Stimulated activated naive CD8-positive, alpha-beta T cell treated with anti-CD3 and anti-CD28 coated beads, Interleukin-15, Interleukin-2, amounts not matched to agents 100 ng/mL and 50 ng/mL, for 24 hours (primary cell): ENCODE measurements around the gene ZC3HAV1.
A peak's percentile ranks its signal among the peaks of the same experiment; 100 is the strongest.
"Not testable (repeated sequence)": the region's sequence is repeated elsewhere in the genome, so short reads cannot be mapped to it uniquely, and the experiment has no call there.

Experiments
- H3K27ac Mint-ChIP-seq: one replicate; pipeline ENCODE4 v1.8.0; 2021; ENCODE audit warnings: mild to moderate bottlenecking, mixed read lengths
- H3K27me3 Mint-ChIP-seq: one replicate; pipeline ENCODE4 v1.8.0; 2021; ENCODE audit warnings: mixed read lengths
- H3K36me3 Mint-ChIP-seq: one replicate; pipeline ENCODE4 v1.8.0; 2021; ENCODE audit warnings: low read depth, mixed read lengths
- H3K4me1 Mint-ChIP-seq: one replicate; pipeline ENCODE4 v1.8.0; 2021; ENCODE audit warnings: low read depth, mixed read lengths
- H3K4me3 Mint-ChIP-seq: one replicate; pipeline ENCODE4 v1.8.0; 2021; ENCODE audit warnings: mild to moderate bottlenecking, mixed read lengths
- H3K9me3 Mint-ChIP-seq: one replicate; pipeline ENCODE4 v1.8.0; 2021; ENCODE audit warnings: mixed read lengths

The ZC3HAV1 gene

DNA sequence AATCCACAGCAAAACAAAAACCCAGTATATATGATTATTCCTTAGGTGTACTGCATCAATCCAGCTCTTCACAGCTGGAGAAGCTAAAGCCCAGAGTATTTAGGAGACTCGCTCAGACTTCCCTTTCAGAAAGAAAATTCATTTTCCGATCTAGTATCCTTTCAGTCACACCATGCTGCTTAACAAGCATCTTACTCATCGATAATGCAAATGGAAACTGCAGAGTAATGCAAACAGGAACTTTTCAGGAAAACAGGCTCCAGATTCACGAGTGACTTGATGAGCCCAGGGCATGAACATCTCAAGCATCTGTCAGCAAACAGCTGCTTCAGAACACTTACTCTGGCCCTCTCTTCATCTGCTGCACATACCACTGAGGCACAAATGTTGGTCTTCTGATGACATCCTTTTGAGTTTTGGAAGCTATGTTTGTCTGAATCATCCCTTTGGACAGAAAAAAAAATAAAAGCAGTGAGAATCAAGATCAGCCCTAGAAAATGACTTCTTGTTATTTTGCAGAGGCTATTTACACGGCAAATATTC is 48.8 kb downstream of the ZC3HAV1 start:
- Mint-ChIP-seq H3K9me3 (no peaks in the 10 kb centered on the region), H3K4me3 (no peak overlapping the region), H3K4me1 (peaks cover 57% of the 10 kb centered on the region), H3K27me3 (no peaks in the 10 kb centered on the region), H3K27ac (peak overlapping the region; percentile 72), H3K36me3 (peaks cover 90% of the 10 kb centered on the region)

GRCh38 chr7:139059905-139060304 is 49.6 kb downstream of the ZC3HAV1 start:
- H3K27ac Mint-ChIP-seq, result peak overlapping the region; percentile 72
- no peaks in the 10 kb centered on the region for H3K27me3 Mint-ChIP-seq
- H3K9me3 Mint-ChIP-seq, result no peaks in the 10 kb centered on the region
- H3K36me3 Mint-ChIP-seq, result peaks cover 87% of the 10 kb centered on the region
- peak overlapping the region; percentile 30 for H3K4me3 Mint-ChIP-seq
- peaks cover 56% of the 10 kb centered on the region for H3K4me1 Mint-ChIP-seq

DNA sequence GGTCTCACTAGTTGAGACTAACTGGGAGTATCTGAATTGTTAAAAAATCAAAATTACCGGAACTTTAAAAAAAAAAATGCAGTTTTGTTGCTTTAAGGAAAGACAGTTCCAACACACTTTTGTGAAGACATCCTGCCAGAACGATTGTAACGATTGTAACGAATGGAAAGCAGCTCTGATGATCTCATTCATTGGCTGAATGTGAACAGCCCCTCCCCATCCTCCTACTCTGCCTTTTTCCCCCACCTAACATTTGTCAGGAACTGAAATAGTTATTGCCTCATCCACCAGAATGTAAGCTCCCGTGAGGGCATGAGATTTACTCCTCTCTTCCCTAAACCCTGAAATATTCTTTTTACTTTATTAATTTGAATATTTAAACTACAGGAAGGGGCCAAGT is 50.6 kb downstream of the ZC3HAV1 start:
- peak overlapping the region; percentile 87 for H3K27ac Mint-ChIP-seq
- peaks cover 86% of the 10 kb centered on the region for H3K36me3 Mint-ChIP-seq
- H3K27me3 Mint-ChIP-seq, result no peaks in the 10 kb centered on the region
- H3K4me3 Mint-ChIP-seq, result no peak overlapping the region
- no peaks in the 10 kb centered on the region for H3K9me3 Mint-ChIP-seq
- H3K4me1 Mint-ChIP-seq, result peaks cover 63% of the 10 kb centered on the region

- Mint-ChIP-seq H3K27ac (peak overlapping the region; percentile 59), H3K36me3 (peaks cover 87% of the 10 kb centered on the region), H3K4me1 (peaks cover 37% of the 10 kb centered on the region)
These were observed 53.8 kb downstream of the ZC3HAV1 start for GRCh38 chr7:139055674-139056073.

GRCh38 chr7:139054656-139055055 is 54.9 kb downstream of the ZC3HAV1 start:
- not testable (repeated sequence) for H3K4me3 Mint-ChIP-seq, H3K27me3 Mint-ChIP-seq, H3K9me3 Mint-ChIP-seq
- Mint-ChIP-seq H3K4me1 (peaks cover 32% of the 10 kb centered on the region), H3K27ac (peak overlapping the region; percentile 52), H3K36me3 (peaks cover 87% of the 10 kb centered on the region)

More at GRCh38 chr7:139055674-139056073, 53.8 kb downstream of the ZC3HAV1 start:
- Mint-ChIP-seq H3K27me3 (no peaks in the 10 kb centered on the region), H3K9me3 (no peaks in the 10 kb centered on the region), H3K4me3 (no peak overlapping the region)

DNA sequence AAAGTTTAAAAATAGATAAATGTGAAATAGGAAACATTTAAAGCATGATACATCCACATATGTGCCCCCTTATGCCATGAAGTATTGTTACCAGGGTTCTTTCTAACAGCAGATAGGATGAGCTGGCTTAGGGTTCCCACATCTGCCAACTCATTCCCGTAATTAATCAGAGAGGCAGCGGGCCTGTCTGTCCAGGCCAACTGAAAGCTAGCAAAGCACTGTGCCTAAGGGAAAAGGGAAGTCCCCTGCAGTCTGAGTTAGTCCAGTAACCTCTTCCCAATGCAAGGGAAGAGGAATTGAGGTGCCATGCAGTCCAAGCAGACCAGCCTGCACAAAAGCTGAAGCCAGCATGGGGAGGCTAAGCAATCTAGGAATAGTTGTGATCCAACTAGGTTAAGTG is 55.4 kb downstream of the ZC3HAV1 start:
- no peak overlapping the region for H3K4me3 Mint-ChIP-seq
- no peaks in the 10 kb centered on the region for H3K9me3 Mint-ChIP-seq

GRCh38 chr7:139051655-139052054 is 57.9 kb downstream of the ZC3HAV1 start:
- peaks cover 39% of the 10 kb centered on the region for H3K4me1 Mint-ChIP-seq
- H3K27ac Mint-ChIP-seq, result no peak overlapping the region
- H3K27me3 Mint-ChIP-seq, result no peaks in the 10 kb centered on the region
- H3K9me3 Mint-ChIP-seq, result no peaks in the 10 kb centered on the region
- peaks cover 92% of the 10 kb centered on the region for H3K36me3 Mint-ChIP-seq
- H3K4me3 Mint-ChIP-seq, result no peak overlapping the region

More for the DNA sequence above, 55.4 kb downstream of the ZC3HAV1 start:
- no peak overlapping the region for H3K27ac Mint-ChIP-seq
- H3K36me3 Mint-ChIP-seq, result peaks cover 88% of the 10 kb centered on the region
- H3K27me3 Mint-ChIP-seq, result no peaks in the 10 kb centered on the region
- peaks cover 32% of the 10 kb centered on the region for H3K4me1 Mint-ChIP-seq

DNA sequence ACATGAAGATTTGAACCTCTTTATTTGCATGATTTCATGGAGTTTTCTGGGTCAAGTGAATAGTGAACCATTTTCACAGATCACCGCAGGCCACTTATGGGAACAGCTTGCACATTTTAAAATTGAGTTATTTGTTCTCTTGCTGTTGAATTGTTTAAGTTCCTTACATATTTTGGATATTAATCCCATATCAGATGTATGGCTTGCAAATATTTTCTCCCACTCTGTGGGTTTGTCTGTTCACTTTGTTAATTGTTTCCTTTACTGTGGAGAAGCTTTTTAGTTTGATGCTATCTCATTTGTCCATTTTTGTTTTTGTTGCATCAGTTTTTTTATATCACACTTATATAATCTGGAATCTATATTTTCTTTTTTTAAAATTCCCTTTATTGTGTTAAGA is 59.6 kb downstream of the ZC3HAV1 start:
- Mint-ChIP-seq H3K27me3 (no peaks in the 10 kb centered on the region), H3K27ac (no peak overlapping the region), H3K9me3 (no peaks in the 10 kb centered on the region), H3K4me1 (peaks cover 56% of the 10 kb centered on the region), H3K4me3 (no peak overlapping the region), H3K36me3 (peaks cover 95% of the 10 kb centered on the region)

GRCh38 chr7:139049111-139049510 is 60.4 kb downstream of the ZC3HAV1 start:
- peaks cover 96% of the 10 kb centered on the region for H3K36me3 Mint-ChIP-seq
- H3K27me3 Mint-ChIP-seq, result no peaks in the 10 kb centered on the region
- H3K9me3 Mint-ChIP-seq, result no peaks in the 10 kb centered on the region
- H3K4me3 Mint-ChIP-seq, result no peak overlapping the region
- no peak overlapping the region for H3K27ac Mint-ChIP-seq
- peaks cover 59% of the 10 kb centered on the region for H3K4me1 Mint-ChIP-seq

DNA sequence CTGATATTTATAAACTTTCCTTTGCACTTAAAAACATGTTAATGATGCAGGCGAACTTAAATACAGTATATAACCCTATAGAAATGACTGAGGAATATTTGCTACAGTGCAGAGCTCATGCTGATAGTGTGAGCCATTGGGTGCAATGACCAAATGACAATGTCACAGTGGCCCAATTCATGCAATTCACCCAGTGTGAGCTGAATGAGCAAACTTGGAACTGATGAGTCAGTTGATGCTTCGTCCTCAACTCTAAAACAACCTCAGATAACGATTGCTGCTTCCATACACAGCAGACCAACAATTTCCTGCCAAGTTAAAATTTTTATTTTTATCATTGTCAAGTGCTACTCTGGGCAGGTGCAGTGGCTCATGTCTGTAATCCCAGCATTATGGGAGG is 61.5 kb downstream of the ZC3HAV1 start:
- peaks cover 67% of the 10 kb centered on the region for H3K4me1 Mint-ChIP-seq
- H3K4me3 Mint-ChIP-seq, result no peak overlapping the region
- no peaks in the 10 kb centered on the region for H3K9me3 Mint-ChIP-seq
- peak overlapping the region; percentile 36 for H3K27ac Mint-ChIP-seq
- no peaks in the 10 kb centered on the region for H3K27me3 Mint-ChIP-seq
- peaks cover 95% of the 10 kb centered on the region for H3K36me3 Mint-ChIP-seq

GRCh38 chr7:139046143-139046542 is 63.4 kb downstream of the ZC3HAV1 start:
- Mint-ChIP-seq H3K4me1 (peaks cover 71% of the 10 kb centered on the region), H3K27ac (no peak overlapping the region), H3K36me3 (peaks cover 80% of the 10 kb centered on the region), H3K27me3 (no peaks in the 10 kb centered on the region), H3K9me3 (no peaks in the 10 kb centered on the region), H3K4me3 (no peak overlapping the region)

DNA sequence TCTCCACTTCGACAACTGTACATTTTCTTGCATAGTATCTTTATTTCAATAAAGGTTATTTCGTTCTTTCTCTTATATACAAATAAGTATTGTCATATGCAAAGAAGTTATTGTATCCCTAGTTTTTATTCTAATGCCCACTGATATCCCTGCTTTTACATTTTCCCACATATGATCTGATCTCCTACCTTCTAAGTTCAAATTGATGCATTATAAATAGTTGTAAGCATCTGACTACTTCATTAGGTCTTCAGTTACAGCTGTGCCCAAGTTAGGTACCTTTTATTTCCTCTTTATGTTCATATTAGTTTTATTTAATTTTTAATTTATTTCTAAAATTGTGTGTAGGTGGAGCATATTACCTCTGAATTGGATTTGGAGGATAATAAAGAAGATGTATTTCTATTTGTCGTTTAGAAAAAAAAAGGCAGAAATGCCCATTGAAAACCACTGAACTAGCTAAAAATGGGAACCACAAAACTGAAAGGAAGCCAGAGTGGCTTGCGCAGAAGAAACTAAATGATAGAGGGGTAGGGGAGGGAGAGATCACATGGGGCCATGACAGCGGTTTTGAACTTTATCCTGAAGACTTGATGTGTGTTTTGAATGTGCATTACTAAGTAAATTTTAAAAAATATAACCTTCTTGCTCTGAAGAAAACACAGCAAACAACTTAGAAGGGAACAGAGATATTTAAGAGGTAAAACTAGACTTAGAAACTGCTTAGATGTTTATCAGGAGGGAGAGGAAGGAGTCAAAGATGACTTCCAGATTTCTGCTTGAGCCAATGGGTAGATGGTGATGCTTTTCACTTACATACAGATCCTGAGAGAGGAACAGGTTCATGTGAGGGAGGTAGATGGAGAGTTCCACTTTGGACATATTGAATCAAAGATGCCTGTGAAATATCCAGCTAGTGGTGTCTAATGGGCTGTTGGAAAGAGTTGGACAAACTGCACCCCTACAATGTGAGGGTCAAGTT is 64.4 kb downstream of the ZC3HAV1 start:
- H3K9me3 Mint-ChIP-seq, result no peaks in the 10 kb centered on the region
- peak overlapping the region; percentile 45 for H3K27ac Mint-ChIP-seq
- peaks cover 73% of the 10 kb centered on the region for H3K4me1 Mint-ChIP-seq
- no peaks in the 10 kb centered on the region for H3K27me3 Mint-ChIP-seq
- H3K4me3 Mint-ChIP-seq, result no peak overlapping the region
- H3K36me3 Mint-ChIP-seq, result peaks cover 69% of the 10 kb centered on the region

DNA sequence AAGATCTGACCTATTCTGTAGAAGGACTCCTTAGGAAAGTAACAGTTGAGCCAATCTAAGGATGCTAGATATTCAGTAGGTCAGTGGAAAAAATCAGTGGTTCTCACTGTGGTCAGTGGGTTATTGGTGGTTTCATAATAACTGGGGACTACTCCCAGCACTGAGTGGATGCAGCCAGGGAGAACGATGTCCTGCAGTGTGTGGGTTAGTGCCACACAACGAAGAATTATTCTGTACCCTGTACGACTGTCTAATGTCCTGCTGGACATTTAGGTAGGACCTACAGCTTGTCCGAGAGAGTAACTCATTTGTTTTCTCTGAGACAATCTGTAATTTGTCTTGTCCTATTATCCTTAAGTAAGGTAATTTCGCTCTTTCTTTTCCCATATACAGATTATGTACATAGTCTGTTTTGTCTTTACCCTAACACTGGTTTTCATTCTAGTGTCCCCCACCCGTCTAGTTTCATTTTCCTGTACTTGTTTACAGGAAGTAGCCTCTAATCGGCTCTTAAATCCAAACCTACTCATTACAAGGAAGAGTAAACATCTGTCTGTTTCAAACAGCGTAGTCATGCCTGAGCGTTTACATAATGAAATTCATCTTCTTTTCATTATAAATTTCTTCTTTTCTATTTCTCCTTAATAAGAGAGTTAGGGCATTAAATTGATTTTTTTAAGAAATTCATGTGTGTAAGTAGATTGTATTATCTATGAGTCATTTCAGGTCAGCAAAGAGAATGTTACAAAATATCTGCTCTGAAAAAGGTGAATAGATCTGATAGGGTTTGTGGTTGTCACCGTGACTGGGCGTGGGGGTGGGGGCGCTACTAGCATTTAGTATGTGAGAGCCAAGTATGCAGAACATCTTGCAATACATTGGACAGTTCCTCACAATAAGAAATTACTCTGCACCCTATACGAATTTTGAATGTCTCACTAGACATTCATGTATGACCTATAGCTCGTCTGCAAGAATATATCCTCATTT is 65.4 kb downstream of the ZC3HAV1 start:
- no peak overlapping the region for H3K4me3 Mint-ChIP-seq
- peaks cover 63% of the 10 kb centered on the region for H3K4me1 Mint-ChIP-seq
- peaks cover 59% of the 10 kb centered on the region for H3K36me3 Mint-ChIP-seq
- H3K27me3 Mint-ChIP-seq, result no peaks in the 10 kb centered on the region
- H3K27ac Mint-ChIP-seq, result peak overlapping the region; percentile 65
- H3K9me3 Mint-ChIP-seq, result no peaks in the 10 kb centered on the region

- Mint-ChIP-seq H3K4me3 (no peak overlapping the region), H3K27ac (no peak overlapping the region), H3K27me3 (peaks cover 9% of the 10 kb centered on the region), H3K4me1 (peaks cover 46% of the 10 kb centered on the region), H3K36me3 (peaks cover 35% of the 10 kb centered on the region), H3K9me3 (no peaks in the 10 kb centered on the region)
These were observed 68.0 kb downstream of the ZC3HAV1 start for GRCh38 chr7:139041378-139042085.
